Daoy (cell line): ENCODE measurements around the gene ACTR3. TPM values are rescaled to one million over a fixed set of nuclear protein-coding genes. Genes with fewer than 3 reads are reported as not detected.

Source experiments
- DNase-seq: peaks from one replicate; pipeline ENCODE4 v3.0.0-alpha.2; 2015; ENCODE audit warnings: low read depth
- total RNA-seq: library from RNA; depleted of rRNA; stranded (reverse); fragments of >200 nt; shearing (Covaris generic); gene quantifications from 2 replicates; pipeline ENCODE4 v1.2.3, GENCODE V29; 2014; rRNA removed

ACTR3 gene
- total RNA-seq, 1 experiment from 2014 or later: 433 TPM

- no peak for DNase-seq
Observed at GRCh38 chr2:114001152-114001551, 111.3 kb downstream of the ACTR3 start.

GRCh38 chr2:114001937-114002336, 112.0 kb downstream of the ACTR3 start:
- no peak for DNase-seq

GRCh38 chr2:114005110-114005783, 115.4 kb downstream of the ACTR3 start:
- DNase-seq: no peak

GRCh38 chr2:114006460-114006859, 116.6 kb downstream of the ACTR3 start:
- no peak for DNase-seq

- no peak for DNase-seq
Observed at GRCh38 chr2:114007436-114007835, 117.5 kb downstream of the ACTR3 start.

GRCh38 chr2:114008720-114009119, 118.8 kb downstream of the ACTR3 start:
- DNase-seq: no peak

GRCh38 chr2:114009205-114009944, 119.5 kb downstream of the ACTR3 start:
- DNase-seq: no peak

GRCh38 chr2:114010001-114010400, 120.1 kb downstream of the ACTR3 start:
- no peak for DNase-seq

- DNase-seq: no peak
Observed at GRCh38 chr2:114011713-114012112, 121.8 kb downstream of the ACTR3 start.

Other genes with a start within 250 kb of the ACTR3 start
- 49.8 and 50.1 TPM in 2 replicates for gene SLC35F5, start 133.4 kb upstream of the ACTR3 start, total RNA-seq